ENCODE data around the gene ART5.

DNA sequence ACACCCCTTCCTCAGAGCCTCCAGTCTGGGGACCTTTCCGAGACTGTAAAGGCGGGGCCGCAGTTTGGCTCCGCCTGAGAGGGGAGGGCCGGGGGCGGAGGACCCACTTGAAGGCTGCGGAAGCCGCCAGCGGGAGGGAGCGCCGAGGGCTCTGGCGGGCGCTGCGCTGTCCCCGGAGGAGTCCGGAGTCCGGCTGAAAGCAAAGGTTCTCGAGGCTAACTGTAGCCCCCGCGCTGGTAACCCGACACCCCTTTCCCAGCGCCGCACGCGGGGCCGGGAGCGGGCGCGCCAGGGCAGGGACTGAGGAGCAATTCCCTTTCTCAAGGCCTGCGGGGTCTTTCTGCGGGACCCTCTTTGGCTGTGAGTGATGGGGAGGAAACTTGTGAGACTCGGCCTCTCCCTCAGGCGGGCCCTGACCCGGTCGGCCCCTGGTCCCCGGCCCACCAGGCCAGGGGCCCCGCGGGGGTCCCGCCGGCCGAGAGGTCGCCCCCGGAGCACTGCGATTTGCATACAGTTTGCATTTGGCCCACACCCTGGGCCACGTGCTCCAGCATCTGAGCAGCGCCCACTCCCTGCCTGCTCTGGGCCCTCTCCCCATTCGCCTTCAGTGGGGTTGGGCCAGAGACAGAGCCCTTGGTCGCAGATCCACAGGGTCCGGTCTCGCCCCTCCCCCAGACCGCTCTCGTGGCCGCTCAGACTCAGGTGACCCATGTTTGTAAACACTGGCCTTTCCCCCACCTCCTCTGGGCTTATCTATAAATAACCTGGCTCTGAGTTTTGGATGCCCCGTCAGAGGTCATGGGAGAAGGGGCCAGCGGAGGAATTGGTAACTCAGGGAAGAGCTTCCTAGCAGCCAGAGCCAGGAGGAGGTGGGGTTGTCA lies 519 bp upstream of the ART5 start:
- TF ChIP-seq POLR2A (IDR thresholded peaks at IDR 0.05; ENCODE audit: low read length) (no peak), GATA1 (IDR thresholded peaks at IDR 0.05; ENCODE audit: low read depth, low read length) (no peak)

Measured in erythroblast (primary cell).